Liver (tissue), 9 donors: Measurements from ENCODE around the gene ARAP1. TPM values are rescaled to one million over a fixed set of nuclear protein-coding genes. Genes with fewer than 3 reads are reported as not detected.

ENCODE experiments used
- DNase-seq: peaks from one replicate; pipeline ENCODE4 v3.0.0-alpha.2; 2017; ENCODE audit warnings: low spot score
- H3K27ac ChIP-seq, 2 donors: one replicate each; pipeline ENCODE4 v1.7.0; 2013; ENCODE audit warnings: inconsistent platforms in 2 of 2, low read length in 2 of 2, control low read depth in 1 of 2, low read depth in 1 of 2, mild to moderate bottlenecking in 1 of 2
- H3K27me3 ChIP-seq, 4 donors: one replicate each; pipeline versions ENCODE4 v1.6.1 to v1.7.0; 2013; ENCODE audit warnings: low read length in 3 of 4, inconsistent platforms in 1 of 4, mild to moderate bottlenecking in 1 of 4, moderate library complexity in 1 of 4; ENCODE audit not compliant: control insufficient read depth in 4 of 4, insufficient read depth in 4 of 4
- H3K36me3 ChIP-seq, 4 donors: one replicate each; pipeline versions ENCODE4 v1.6.1 to v1.7.0; 2013; ENCODE audit warnings: low read length in 3 of 4, mild to moderate bottlenecking in 3 of 4, low read depth in 1 of 4, moderate library complexity in 1 of 4; ENCODE audit not compliant: control insufficient read depth in 4 of 4, insufficient read depth in 3 of 4
- H3K4me1 ChIP-seq, 4 donors: one replicate each; pipeline versions ENCODE4 v1.6.1 to v1.7.0; 2013; ENCODE audit warnings: low read length in 3 of 4, mild to moderate bottlenecking in 3 of 4, moderate library complexity in 1 of 4; ENCODE audit not compliant: control insufficient read depth in 4 of 4, insufficient read depth in 4 of 4
- H3K4me3 ChIP-seq, 3 donors: one replicate each; pipeline versions ENCODE4 v1.6.1 to v1.7.0; 2013; ENCODE audit warnings: low read length in 3 of 3, control low read depth in 1 of 3, low read depth in 1 of 3, mild to moderate bottlenecking in 1 of 3
- H3K9ac ChIP-seq, 2 donors: one replicate each; pipeline ENCODE4 v1.7.0; 2013; ENCODE audit warnings: low read length in 2 of 2, mild to moderate bottlenecking in 2 of 2, moderate library complexity in 2 of 2, control low read depth in 1 of 2, low read depth in 1 of 2
- H3K9me3 ChIP-seq, 4 donors: one replicate each; pipeline versions ENCODE4 v1.6.1 to v1.7.0; 2013; ENCODE audit warnings: low read length in 3 of 4; ENCODE audit not compliant: control insufficient read depth in 4 of 4
- EGR1 ChIP-seq, 2 donors: IDR thresholded peaks; 2 replicates each; pipeline ENCODE4 v1.6.1; 2016 to 2018; ENCODE audit warnings: antibody characterized with exemption in 2 of 2, low read depth in 2 of 2
- FOXA1 ChIP-seq: IDR thresholded peaks from 2 replicates; pipeline ENCODE4 v1.6.1; 2016; ENCODE audit warnings: antibody characterized with exemption
- FOXA2 ChIP-seq: IDR thresholded peaks from 2 replicates; pipeline ENCODE4 v1.6.1; 2016; ENCODE audit warnings: antibody characterized with exemption
- GABPA ChIP-seq, 2 donors: IDR thresholded peaks in 1 of 2; conservative IDR thresholded peaks in 1 of 2; 2 replicates each; pipeline ENCODE4 v1.6.1; 2016; ENCODE audit warnings: antibody characterized with exemption in 2 of 2, mild to moderate bottlenecking in 1 of 2, moderate library complexity in 1 of 2
- HNF4A ChIP-seq, 2 donors: conservative IDR thresholded peaks; 2 replicates each; pipeline ENCODE4 v1.6.1; 2016; ENCODE audit warnings: antibody characterized with exemption in 2 of 2, mild to moderate bottlenecking in 2 of 2
- HNF4G ChIP-seq: IDR thresholded peaks from 2 replicates; pipeline ENCODE4 v1.6.1; 2016; ENCODE audit warnings: antibody characterized with exemption
- JUND ChIP-seq, 2 donors: IDR thresholded peaks; 2 replicates each; pipeline ENCODE4 v1.6.1; 2016; ENCODE audit warnings: antibody characterized with exemption in 2 of 2
- NR2F2 ChIP-seq: IDR thresholded peaks from 2 replicates; pipeline ENCODE4 v1.6.1; 2016; ENCODE audit warnings: antibody characterized with exemption
- RAD21 ChIP-seq, 2 donors: IDR thresholded peaks; 2 replicates each; pipeline ENCODE4 v1.6.1; 2016; ENCODE audit warnings: antibody characterized with exemption in 2 of 2, mild to moderate bottlenecking in 2 of 2
- RXRA ChIP-seq, 2 donors: IDR thresholded peaks; 2 replicates each; pipeline ENCODE4 v1.6.1; 2017 to 2018; ENCODE audit warnings: antibody characterized with exemption in 2 of 2, mild to moderate bottlenecking in 1 of 2
- TAF1 ChIP-seq: conservative IDR thresholded peaks from 2 replicates; pipeline ENCODE4 v1.6.1; 2016; ENCODE audit warnings: antibody characterized with exemption, mild to moderate bottlenecking
- YY1 ChIP-seq: IDR thresholded peaks from 2 replicates; pipeline ENCODE4 v1.6.1; 2016; ENCODE audit warnings: antibody characterized with exemption, mild to moderate bottlenecking
- WGBS: extraction: QIAGEN DNeasy Blood & Tissue Kit; methylation state at CpG from one replicate; pipeline ENCODE4 v1.1.7; 2013; 5-methylcytosine and 5-hydroxymethylcytosine counted together
- polyA plus RNA-seq, 2 donors: library from polyadenylated mRNA; stranded (reverse) in 1 of 2; unstranded in 1 of 2; fragments of 200-250 nt in 1 of 2; fragments of >200 nt in 1 of 2; fragmentation: Nextera tagmentation in 1 of 2; extraction: Ambion mirVana in 1 of 2; gene quantifications; one replicate each; pipeline versions ENCODE4 v1.2.1 to v1.2.3, GENCODE V29; 2013 to 2015
- total RNA-seq, 2 donors: library from RNA; depleted of rRNA; stranded (reverse); fragments of >200 nt; gene quantifications; one replicate each; pipeline ENCODE4 v1.2.3, GENCODE V29; 2014
- TF ChIP-seq, protein P1 (sequence below): IDR thresholded peaks from 2 replicates; pipeline ENCODE4 v1.6.1; 2016; ENCODE audit warnings: antibody characterized with exemption, mild to moderate bottlenecking
- TF ChIP-seq, protein P2 (sequence below): fragments of 150-350 bp; IDR thresholded peaks from 2 replicates; pipeline ENCODE4 v1.5.1; 2017; ENCODE audit warnings: improper control_type of control experiment, low read depth, low read length; ENCODE audit not compliant: missing input control
- TF ChIP-seq, protein P3 (sequence below): IDR thresholded peaks from 2 replicates; pipeline ENCODE4 v1.6.1; 2016; ENCODE audit warnings: antibody characterized with exemption
- TF ChIP-seq, protein P4 (sequence below): IDR thresholded peaks from 2 replicates; pipeline ENCODE4 v1.6.1; 2016; ENCODE audit warnings: antibody characterized with exemption
- TF ChIP-seq, protein P5 (sequence below): IDR thresholded peaks from 2 replicates; pipeline ENCODE4 v1.6.1; 2016; ENCODE audit warnings: antibody characterized with exemption
- donor health status: healthy.
- donor health status: healthy.
- donor health status: healthy.
- donor health status: healthy.
- donor health status: healthy.

Gene ARAP1
- total and polyA plus RNA-seq, 4 donors = 14.4 to 77.8 (median 43.5) TPM

DNA sequence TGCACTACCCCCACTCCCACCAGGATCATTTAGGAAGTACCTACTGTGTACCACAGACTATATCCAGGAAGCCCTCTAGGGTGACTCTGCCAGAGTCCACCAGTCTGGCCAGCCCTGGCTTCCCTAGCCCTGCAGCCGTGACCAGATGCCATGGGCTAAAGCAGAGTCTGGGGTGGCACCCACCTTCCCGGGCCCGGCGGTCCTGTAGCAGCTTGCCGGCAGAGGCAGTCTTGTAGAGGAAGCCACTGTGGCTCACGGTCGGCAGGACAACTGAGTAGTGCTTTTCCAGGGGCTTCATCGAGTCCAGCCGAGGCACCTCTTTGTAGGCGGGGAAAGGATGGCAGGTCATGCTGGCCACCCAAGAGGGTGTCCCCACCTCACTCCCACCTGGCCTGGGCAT, 50.7 kb downstream of the ARAP1 start:
- TF ChIP-seq, protein P1, sequence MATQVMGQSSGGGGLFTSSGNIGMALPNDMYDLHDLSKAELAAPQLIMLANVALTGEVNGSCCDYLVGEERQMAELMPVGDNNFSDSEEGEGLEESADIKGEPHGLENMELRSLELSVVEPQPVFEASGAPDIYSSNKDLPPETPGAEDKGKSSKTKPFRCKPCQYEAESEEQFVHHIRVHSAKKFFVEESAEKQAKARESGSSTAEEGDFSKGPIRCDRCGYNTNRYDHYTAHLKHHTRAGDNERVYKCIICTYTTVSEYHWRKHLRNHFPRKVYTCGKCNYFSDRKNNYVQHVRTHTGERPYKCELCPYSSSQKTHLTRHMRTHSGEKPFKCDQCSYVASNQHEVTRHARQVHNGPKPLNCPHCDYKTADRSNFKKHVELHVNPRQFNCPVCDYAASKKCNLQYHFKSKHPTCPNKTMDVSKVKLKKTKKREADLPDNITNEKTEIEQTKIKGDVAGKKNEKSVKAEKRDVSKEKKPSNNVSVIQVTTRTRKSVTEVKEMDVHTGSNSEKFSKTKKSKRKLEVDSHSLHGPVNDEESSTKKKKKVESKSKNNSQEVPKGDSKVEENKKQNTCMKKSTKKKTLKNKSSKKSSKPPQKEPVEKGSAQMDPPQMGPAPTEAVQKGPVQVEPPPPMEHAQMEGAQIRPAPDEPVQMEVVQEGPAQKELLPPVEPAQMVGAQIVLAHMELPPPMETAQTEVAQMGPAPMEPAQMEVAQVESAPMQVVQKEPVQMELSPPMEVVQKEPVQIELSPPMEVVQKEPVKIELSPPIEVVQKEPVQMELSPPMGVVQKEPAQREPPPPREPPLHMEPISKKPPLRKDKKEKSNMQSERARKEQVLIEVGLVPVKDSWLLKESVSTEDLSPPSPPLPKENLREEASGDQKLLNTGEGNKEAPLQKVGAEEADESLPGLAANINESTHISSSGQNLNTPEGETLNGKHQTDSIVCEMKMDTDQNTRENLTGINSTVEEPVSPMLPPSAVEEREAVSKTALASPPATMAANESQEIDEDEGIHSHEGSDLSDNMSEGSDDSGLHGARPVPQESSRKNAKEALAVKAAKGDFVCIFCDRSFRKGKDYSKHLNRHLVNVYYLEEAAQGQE = no peak
- TF ChIP-seq HNF4G = no peak
- TF ChIP-seq, protein P2, sequence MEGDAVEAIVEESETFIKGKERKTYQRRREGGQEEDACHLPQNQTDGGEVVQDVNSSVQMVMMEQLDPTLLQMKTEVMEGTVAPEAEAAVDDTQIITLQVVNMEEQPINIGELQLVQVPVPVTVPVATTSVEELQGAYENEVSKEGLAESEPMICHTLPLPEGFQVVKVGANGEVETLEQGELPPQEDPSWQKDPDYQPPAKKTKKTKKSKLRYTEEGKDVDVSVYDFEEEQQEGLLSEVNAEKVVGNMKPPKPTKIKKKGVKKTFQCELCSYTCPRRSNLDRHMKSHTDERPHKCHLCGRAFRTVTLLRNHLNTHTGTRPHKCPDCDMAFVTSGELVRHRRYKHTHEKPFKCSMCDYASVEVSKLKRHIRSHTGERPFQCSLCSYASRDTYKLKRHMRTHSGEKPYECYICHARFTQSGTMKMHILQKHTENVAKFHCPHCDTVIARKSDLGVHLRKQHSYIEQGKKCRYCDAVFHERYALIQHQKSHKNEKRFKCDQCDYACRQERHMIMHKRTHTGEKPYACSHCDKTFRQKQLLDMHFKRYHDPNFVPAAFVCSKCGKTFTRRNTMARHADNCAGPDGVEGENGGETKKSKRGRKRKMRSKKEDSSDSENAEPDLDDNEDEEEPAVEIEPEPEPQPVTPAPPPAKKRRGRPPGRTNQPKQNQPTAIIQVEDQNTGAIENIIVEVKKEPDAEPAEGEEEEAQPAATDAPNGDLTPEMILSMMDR = no peak
- TF ChIP-seq FOXA2 = no peak
- TF ChIP-seq, protein P3, sequence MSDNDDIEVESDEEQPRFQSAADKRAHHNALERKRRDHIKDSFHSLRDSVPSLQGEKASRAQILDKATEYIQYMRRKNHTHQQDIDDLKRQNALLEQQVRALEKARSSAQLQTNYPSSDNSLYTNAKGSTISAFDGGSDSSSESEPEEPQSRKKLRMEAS = no peak
- TF ChIP-seq RAD21 (IDR thresholded peaks at IDR 0.05) = no peak
- TF ChIP-seq GABPA (IDR thresholded peaks at IDR 0.05 in 1 of 2, conservative IDR thresholded peaks at IDR 0.05 in 1 of 2) = no peak
- TF ChIP-seq HNF4A (conservative IDR thresholded peaks at IDR 0.05) = no peak
- no peak for TF ChIP-seq FOXA1
- no peak for TF ChIP-seq YY1
- TF ChIP-seq EGR1 (IDR thresholded peaks at IDR 0.05; ENCODE audit: low read depth in 2 of 2) = no peak
- TF ChIP-seq RXRA (IDR thresholded peaks at IDR 0.05) = no peak
- TF ChIP-seq, protein P4, sequence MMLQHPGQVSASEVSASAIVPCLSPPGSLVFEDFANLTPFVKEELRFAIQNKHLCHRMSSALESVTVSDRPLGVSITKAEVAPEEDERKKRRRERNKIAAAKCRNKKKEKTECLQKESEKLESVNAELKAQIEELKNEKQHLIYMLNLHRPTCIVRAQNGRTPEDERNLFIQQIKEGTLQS = no peak
- no peak for TF ChIP-seq NR2F2
- TF ChIP-seq, protein P5, sequence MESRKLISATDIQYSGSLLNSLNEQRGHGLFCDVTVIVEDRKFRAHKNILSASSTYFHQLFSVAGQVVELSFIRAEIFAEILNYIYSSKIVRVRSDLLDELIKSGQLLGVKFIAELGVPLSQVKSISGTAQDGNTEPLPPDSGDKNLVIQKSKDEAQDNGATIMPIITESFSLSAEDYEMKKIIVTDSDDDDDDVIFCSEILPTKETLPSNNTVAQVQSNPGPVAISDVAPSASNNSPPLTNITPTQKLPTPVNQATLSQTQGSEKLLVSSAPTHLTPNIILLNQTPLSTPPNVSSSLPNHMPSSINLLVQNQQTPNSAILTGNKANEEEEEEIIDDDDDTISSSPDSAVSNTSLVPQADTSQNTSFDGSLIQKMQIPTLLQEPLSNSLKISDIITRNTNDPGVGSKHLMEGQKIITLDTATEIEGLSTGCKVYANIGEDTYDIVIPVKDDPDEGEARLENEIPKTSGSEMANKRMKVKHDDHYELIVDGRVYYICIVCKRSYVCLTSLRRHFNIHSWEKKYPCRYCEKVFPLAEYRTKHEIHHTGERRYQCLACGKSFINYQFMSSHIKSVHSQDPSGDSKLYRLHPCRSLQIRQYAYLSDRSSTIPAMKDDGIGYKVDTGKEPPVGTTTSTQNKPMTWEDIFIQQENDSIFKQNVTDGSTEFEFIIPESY = no peak
- TF ChIP-seq TAF1 = no peak
- no peak for TF ChIP-seq JUND (IDR thresholded peaks at IDR 0.05)
- H3K27ac ChIP-seq = no peak overlapping the region
- DNase-seq = no peak
- H3K9ac ChIP-seq = no peak overlapping the region
- H3K36me3 ChIP-seq = peaks cover 20 to 88% (median 55%) of the 10 kb centered on the region in 4 donors
- H3K4me1 ChIP-seq = no peaks in the 10 kb centered on the region
- H3K9me3 ChIP-seq = no peaks in the 10 kb centered on the region
- no peaks in the 10 kb centered on the region for H3K27me3 ChIP-seq
- no peak overlapping the region for H3K4me3 ChIP-seq
- WGBS = 97% methylated on average over 10 of the region's 10 CpGs

DNA sequence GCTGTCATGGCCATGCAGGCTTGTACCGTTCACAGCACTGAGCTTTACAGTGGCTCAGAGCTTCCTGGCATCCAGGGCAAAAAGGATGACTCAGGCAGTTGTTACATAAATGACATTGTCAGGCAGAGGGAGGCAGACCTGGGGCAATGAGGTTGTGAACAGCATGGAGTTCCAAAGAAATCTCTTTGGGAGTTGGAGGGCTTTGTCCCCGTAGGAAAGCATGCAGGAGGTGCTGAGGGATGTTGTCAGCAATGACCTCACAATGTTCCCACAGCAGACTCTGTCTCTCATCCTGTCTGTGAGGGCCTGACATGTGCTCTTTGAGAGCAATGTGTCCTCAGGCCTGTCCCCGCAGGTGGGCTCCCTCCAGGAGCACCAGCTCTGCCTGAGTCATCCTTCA, 52.1 kb downstream of the ARAP1 start:
- no peak for DNase-seq
- no peaks in the 10 kb centered on the region for H3K27me3 ChIP-seq
- H3K9ac ChIP-seq = no peak overlapping the region
- no peaks in the 10 kb centered on the region for H3K9me3 ChIP-seq
- H3K27ac ChIP-seq = no peak overlapping the region
- H3K36me3 ChIP-seq = peaks cover 24 to 88% (median 55%) of the 10 kb centered on the region in 4 donors
- 91% methylated on average over 3 of the region's 3 CpGs for WGBS
- no peaks in the 10 kb centered on the region for H3K4me1 ChIP-seq
- TF ChIP-seq NR2F2 = no peak
- TF ChIP-seq TAF1 = no peak
- TF ChIP-seq, protein P5 = no peak
- TF ChIP-seq EGR1 (IDR thresholded peaks at IDR 0.05; ENCODE audit: low read depth in 2 of 2) = no peak
- TF ChIP-seq, protein P1 = no peak
- TF ChIP-seq, protein P4 = no peak
- no peak for TF ChIP-seq GABPA (IDR thresholded peaks at IDR 0.05 in 1 of 2, conservative IDR thresholded peaks at IDR 0.05 in 1 of 2)
- TF ChIP-seq HNF4G = no peak
- no peak for TF ChIP-seq HNF4A (conservative IDR thresholded peaks at IDR 0.05)
- no peak for TF ChIP-seq YY1
- no peak overlapping the region for H3K4me3 ChIP-seq
